ENCODE data around the gene PSG3.
"Not testable (repeated sequence)": the region's sequence is repeated elsewhere in the genome, so short reads cannot be mapped to it uniquely, and the experiment has no call there.

GRCh38 chr19:42710986-42711385, 29.3 kb downstream of the PSG3 start:
- not testable (repeated sequence) for TF ChIP-seq CTCF (IDR thresholded peaks at IDR 0.05; ENCODE audit: insufficient read depth, low read length); POLR2AphosphoS5 (IDR thresholded peaks at IDR 0.05; ENCODE audit: low read depth); GABPA (IDR thresholded peaks at IDR 0.05; ENCODE audit: low read depth)
